Measurements from ENCODE around the gene BPI.

GRCh38 chr20:38383147-38383546 lies 79.2 kb downstream of the BPI start:
- TF ChIP-seq FOXM1 (IDR thresholded peaks at IDR 0.05; ENCODE audit: borderline replicate concordance, low read depth) (no peak), TEAD4 (IDR thresholded peaks at IDR 0.05) (no peak), NFIC (IDR thresholded peaks at IDR 0.05) (no peak), EGR1 (IDR thresholded peaks at IDR 0.05) (no peak), YY1 (IDR thresholded peaks at IDR 0.05; ENCODE audit: low read depth) (no peak), RAD21 (IDR thresholded peaks at IDR 0.05; ENCODE audit: low read depth) (no peak), CREB1 (IDR thresholded peaks at IDR 0.05; ENCODE audit: low read depth) (no peak), MAX (IDR thresholded peaks at IDR 0.05) (no peak), TAF1 (IDR thresholded peaks at IDR 0.05; ENCODE audit: low read depth) (no peak), EP300 (IDR thresholded peaks at IDR 0.05; ENCODE audit: borderline replicate concordance) (no peak)

Data from Ishikawa (cell line).